Body of pancreas (tissue), 4 donors: ENCODE measurements around the gene ARF6. TPM values are rescaled to one million over a fixed set of nuclear protein-coding genes. Genes with fewer than 3 reads are reported as not detected.

Source experiments
- ATAC-seq: fragments of 150-250 bp; one replicate; pipeline ENCODE4 v1.9.1; 2016
- DNase-seq, 4 donors: peaks; one replicate each; pipeline ENCODE4 v3.0.0-alpha.2; 2019
- H3K27ac ChIP-seq, 4 donors: fragments of 200-600 bp; sonication (generic); 1 replicate in 3 of 4; 2 replicates in 1 of 4; pipeline versions ENCODE4 v1.5.1 to v1.6.1; 2016 to 2019; ENCODE audit warnings: mild to moderate bottlenecking in 1 of 4, mixed read lengths in 1 of 4, moderate library complexity in 1 of 4
- H3K27me3 ChIP-seq, 2 donors: fragments of 200-600 bp; sonication (generic); one replicate each; pipeline ENCODE4 v1.6.0; 2016; ENCODE audit warnings: mild to moderate bottlenecking in 1 of 2
- H3K36me3 ChIP-seq, 2 donors: fragments of 200-600 bp; sonication (generic); replicated peaks in 1 of 2; 2 replicates each; pipeline ENCODE4 v1.5.1; 2016; ENCODE audit warnings: low read depth in 2 of 2; ENCODE audit not compliant: insufficient read depth in 1 of 2
- H3K4me1 ChIP-seq: fragments of 200-600 bp; sonication (generic); one replicate; pipeline ENCODE4 v1.6.0; 2016
- H3K4me3 ChIP-seq, 2 donors: fragments of 200-600 bp; sonication (generic); 1 replicate in 1 of 2; 2 replicates in 1 of 2; pipeline ENCODE4 v1.5.1; 2016 to 2019
- H3K9me3 ChIP-seq, 3 donors: fragments of 200-600 bp; sonication (generic); 1 replicate in 2 of 3; 2 replicates in 1 of 3; pipeline ENCODE4 v1.5.1; 2016
- POLR2A ChIP-seq, 3 donors: fragments of 450-650 bp; IDR thresholded peaks; one replicate each; pipeline ENCODE4 v1.6.1; 2016; ENCODE audit warnings: antibody characterized with exemption in 3 of 3, mild to moderate bottlenecking in 2 of 3
- WGBS, 2 donors: methylation state at CpG; one replicate each; pipeline ENCODE4 v1.1.5; 2017; 5-methylcytosine and 5-hydroxymethylcytosine counted together
- intact Hi-C: fragments of 100-400 bp; cut with DNase I; formaldehyde crosslinking; loops from one replicate; pipeline ENCODE4 v1.15.1; 2023
- total RNA-seq, 2 donors: library from RNA; depleted of rRNA; stranded (reverse); fragments of >200 nt; gene quantifications; one replicate each; pipeline ENCODE4 v1.1.0, GENCODE V29; 2016
- TF ChIP-seq, protein P1 (sequence below), 7 experiments: fragments of 450-650 bp in 4 of 7; fragments of 200-600 bp in 3 of 7; sonication (generic) in 3 of 7; IDR thresholded peaks; one replicate each; pipeline ENCODE4 v1.5.1; 2016 to 2019; ENCODE audit warnings: antibody characterized with exemption in 7 of 7

Gene ARF6
- total RNA-seq, 2 donors from 2014 or later, result 18.5 to 27.8 TPM

DNA sequence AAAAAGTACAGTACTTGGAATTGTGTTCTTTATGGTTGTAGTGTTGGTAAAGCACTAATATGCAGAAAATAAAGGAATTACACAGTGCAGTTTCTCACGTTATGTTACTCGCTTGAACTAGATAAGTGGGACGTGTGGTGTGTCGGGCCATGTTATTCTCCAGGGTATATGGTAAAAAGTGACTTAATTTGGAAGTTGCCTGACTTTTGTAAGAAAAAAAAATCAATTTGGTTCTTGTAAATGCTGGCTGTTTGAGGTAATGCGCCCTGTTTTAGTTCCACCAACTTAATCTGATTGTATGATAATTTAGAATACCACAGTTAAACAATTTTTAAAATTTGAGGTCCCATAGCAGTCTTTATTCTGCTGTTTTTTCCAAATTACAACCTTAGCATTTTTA lies 4.1 kb downstream of the ARF6 start:
- ATAC-seq (no peak), DNase-seq (no peak)
- intact Hi-C loops, result no loop called here
- H3K4me3 ChIP-seq, result no peak overlapping the region
- peaks cover 42% of the 10 kb centered on the region for H3K4me1 ChIP-seq
- H3K36me3 ChIP-seq, result no peaks in the 10 kb centered on the region
- WGBS, 2 donors, result 48 to 67% methylated on average over 5 of the region's 5 CpGs
- TF ChIP-seq, protein P1, sequence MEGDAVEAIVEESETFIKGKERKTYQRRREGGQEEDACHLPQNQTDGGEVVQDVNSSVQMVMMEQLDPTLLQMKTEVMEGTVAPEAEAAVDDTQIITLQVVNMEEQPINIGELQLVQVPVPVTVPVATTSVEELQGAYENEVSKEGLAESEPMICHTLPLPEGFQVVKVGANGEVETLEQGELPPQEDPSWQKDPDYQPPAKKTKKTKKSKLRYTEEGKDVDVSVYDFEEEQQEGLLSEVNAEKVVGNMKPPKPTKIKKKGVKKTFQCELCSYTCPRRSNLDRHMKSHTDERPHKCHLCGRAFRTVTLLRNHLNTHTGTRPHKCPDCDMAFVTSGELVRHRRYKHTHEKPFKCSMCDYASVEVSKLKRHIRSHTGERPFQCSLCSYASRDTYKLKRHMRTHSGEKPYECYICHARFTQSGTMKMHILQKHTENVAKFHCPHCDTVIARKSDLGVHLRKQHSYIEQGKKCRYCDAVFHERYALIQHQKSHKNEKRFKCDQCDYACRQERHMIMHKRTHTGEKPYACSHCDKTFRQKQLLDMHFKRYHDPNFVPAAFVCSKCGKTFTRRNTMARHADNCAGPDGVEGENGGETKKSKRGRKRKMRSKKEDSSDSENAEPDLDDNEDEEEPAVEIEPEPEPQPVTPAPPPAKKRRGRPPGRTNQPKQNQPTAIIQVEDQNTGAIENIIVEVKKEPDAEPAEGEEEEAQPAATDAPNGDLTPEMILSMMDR (IDR thresholded peaks at IDR 0.05), result no peak
- TF ChIP-seq POLR2A (IDR thresholded peaks at IDR 0.05), result no peak
- H3K27ac ChIP-seq, result no peak overlapping the region
- H3K9me3 ChIP-seq, result no peaks in the 10 kb centered on the region
- H3K27me3 ChIP-seq, result no peaks in the 10 kb centered on the region

GRCh38 chr14:49897414-49897813 lies 4.5 kb downstream of the ARF6 start:
- peak overlapping the region in 2 of 4 donors; percentile 39 to 40 for H3K27ac ChIP-seq
- TF ChIP-seq POLR2A (IDR thresholded peaks at IDR 0.05), result no peak
- TF ChIP-seq, protein P1 (IDR thresholded peaks at IDR 0.05), result no peak
- WGBS, 2 donors, result 47 to 48% methylated on average over 1 of the region's 1 CpG
- H3K27me3 ChIP-seq, result no peaks in the 10 kb centered on the region
- H3K9me3 ChIP-seq, result no peaks in the 10 kb centered on the region
- intact Hi-C loops, result no loop called here
- H3K4me3 ChIP-seq, result no peak overlapping the region
- no peaks in the 10 kb centered on the region for H3K36me3 ChIP-seq
- no peak for ATAC-seq
- DNase-seq, result no peak
- peaks cover 40% of the 10 kb centered on the region for H3K4me1 ChIP-seq

GRCh38 chr14:49897965-49898364 lies 5.1 kb downstream of the ARF6 start:
- Histone ChIP-seq H3K36me3 (no peaks in the 10 kb centered on the region), H3K27me3 (no peaks in the 10 kb centered on the region), H3K4me3 (no peak overlapping the region), H3K9me3 (no peaks in the 10 kb centered on the region), H3K4me1 (peaks cover 40% of the 10 kb centered on the region), H3K27ac (peak overlapping the region in 3 of 4 donors; percentile 39 to 49 (median 40))
- intact Hi-C loops, result no loop called here
- ATAC-seq, result no peak
- WGBS, 2 donors, result 23 to 32% methylated on average over 1 of the region's 1 CpG
- DNase-seq, result peak in 1 of 4 donors; percentile 32
- no peak for TF ChIP-seq POLR2A (IDR thresholded peaks at IDR 0.05)
- TF ChIP-seq, protein P1 (IDR thresholded peaks at IDR 0.05), result no peak

GRCh38 chr14:49898485-49898884 lies 5.6 kb downstream of the ARF6 start:
- Histone ChIP-seq H3K4me1 (peaks cover 40% of the 10 kb centered on the region), H3K36me3 (no peaks in the 10 kb centered on the region), H3K9me3 (no peaks in the 10 kb centered on the region), H3K27me3 (no peaks in the 10 kb centered on the region), H3K4me3 (no peak overlapping the region), H3K27ac (peak overlapping the region in 3 of 4 donors; percentile 39 to 49 (median 40))
- 56 to 65% methylated on average over 2 of the region's 2 CpGs for WGBS, 2 donors
- ATAC-seq (no peak), DNase-seq (no peak)
- intact Hi-C loops, result no loop called here
- TF ChIP-seq, protein P1 (IDR thresholded peaks at IDR 0.05), result no peak
- TF ChIP-seq POLR2A (IDR thresholded peaks at IDR 0.05), result no peak

DNA sequence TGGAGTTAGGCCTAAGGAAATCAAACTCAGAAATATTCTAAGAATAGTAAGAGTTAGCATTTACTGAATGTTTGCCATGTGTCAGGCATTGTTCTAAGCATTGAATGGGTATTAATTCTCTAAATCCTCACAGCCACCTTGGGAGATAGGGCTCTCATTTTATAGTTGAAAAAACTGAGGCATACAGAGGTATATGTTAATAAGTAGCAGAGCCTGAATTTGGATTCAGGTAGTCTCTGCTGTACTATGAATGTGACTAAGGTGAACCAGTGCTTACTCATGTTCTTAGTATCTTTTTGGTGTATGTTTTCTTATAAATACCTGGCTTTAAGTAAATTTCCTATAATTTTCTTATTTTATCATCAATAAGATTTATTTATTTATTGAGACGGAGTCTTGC lies 8.1 kb downstream of the ARF6 start:
- TF ChIP-seq, protein P1 (IDR thresholded peaks at IDR 0.05), result no peak
- TF ChIP-seq POLR2A (IDR thresholded peaks at IDR 0.05), result no peak
- intact Hi-C loops, result no loop called here
- Histone ChIP-seq H3K36me3 (no peaks in the 10 kb centered on the region), H3K27ac (no peak overlapping the region), H3K4me1 (peaks cover 23% of the 10 kb centered on the region), H3K9me3 (no peaks in the 10 kb centered on the region), H3K27me3 (no peaks in the 10 kb centered on the region), H3K4me3 (no peak overlapping the region)
- ATAC-seq (no peak), DNase-seq (no peak)
- 100% methylated on average over 1 of the region's 1 CpG for WGBS, 2 donors
